GM23248 (cell line): Measurements from ENCODE around the gene GABPB1. TPM values are rescaled to one million over a fixed set of nuclear protein-coding genes. Genes with fewer than 3 reads are reported as not detected.
A peak's percentile ranks its signal among the peaks of the same experiment; 100 is the strongest.
"Not testable (repeated sequence)": the region's sequence is repeated elsewhere in the genome, so short reads cannot be mapped to it uniquely, and the experiment has no call there.

Experiments used
- DNase-seq: peaks from one replicate; pipeline ENCODE4 v3.0.0-alpha.2; 2015
- H2AFZ ChIP-seq: fragments of 200-600 bp; sonication (generic); 2 replicates; pipeline ENCODE4 v1.6.1; 2016; ENCODE audit warnings: antibody characterized with exemption
- H3F3A ChIP-seq: fragments of 200-600 bp; sonication (generic); 2 replicates; pipeline ENCODE4 v1.6.1; 2016; ENCODE audit warnings: mild to moderate bottlenecking, antibody characterized with exemption, mixed run types; ENCODE audit not compliant: insufficient read depth
- H3K27ac ChIP-seq: fragments of 200-600 bp; sonication (generic); 2 replicates; pipeline ENCODE4 v1.5.1; 2016; ENCODE audit warnings: mild to moderate bottlenecking
- H3K27me3 ChIP-seq: fragments of 200-600 bp; sonication (generic); replicated peaks from 2 replicates; pipeline ENCODE4 v1.6.1; 2016; ENCODE audit warnings: mild to moderate bottlenecking; ENCODE audit not compliant: insufficient read depth
- H3K36me3 ChIP-seq: fragments of 200-600 bp; sonication (generic); 2 replicates; pipeline ENCODE4 v1.6.1; 2016; ENCODE audit warnings: low read depth, mild to moderate bottlenecking
- H3K4me1 ChIP-seq: fragments of 200-600 bp; sonication (generic); 2 replicates; pipeline ENCODE4 v1.6.1; 2016; ENCODE audit warnings: mild to moderate bottlenecking; ENCODE audit not compliant: insufficient read depth
- H3K4me2 ChIP-seq: fragments of 200-600 bp; sonication (generic); one replicate; pipeline ENCODE4 v1.6.1; 2016; ENCODE audit warnings: mild to moderate bottlenecking; ENCODE audit not compliant: unreplicated experiment
- H3K4me3 ChIP-seq: fragments of 200-600 bp; sonication (generic); 2 replicates; pipeline ENCODE4 v1.5.1; 2016; ENCODE audit warnings: mild to moderate bottlenecking
- H3K79me2 ChIP-seq: fragments of 200-600 bp; sonication (generic); 2 replicates; pipeline ENCODE4 v1.6.1; 2016; ENCODE audit warnings: mild to moderate bottlenecking; ENCODE audit not compliant: insufficient read depth
- H3K9ac ChIP-seq: fragments of 200-600 bp; sonication (generic); 2 replicates; pipeline ENCODE4 v1.6.1; 2016; ENCODE audit warnings: mild to moderate bottlenecking
- H3K9me2 ChIP-seq: fragments of 200-600 bp; sonication (generic); 2 replicates; pipeline ENCODE4 v1.6.1; 2016; ENCODE audit warnings: mixed run types, mild to moderate bottlenecking, moderate library complexity; ENCODE audit not compliant: insufficient read depth
- H3K9me3 ChIP-seq: fragments of 200-600 bp; sonication (generic); one replicate; pipeline ENCODE4 v1.6.1; 2017; ENCODE audit warnings: low read depth
- H4K20me1 ChIP-seq: fragments of 200-600 bp; sonication (generic); 2 replicates; pipeline ENCODE4 v1.6.0; 2016; ENCODE audit not compliant: insufficient read depth
- EZH2 ChIP-seq: fragments of 200-600 bp; sonication (generic); IDR thresholded peaks from 2 replicates; pipeline ENCODE4 v1.6.1; 2018; ENCODE audit warnings: antibody characterized with exemption, mild to moderate bottlenecking; ENCODE audit not compliant: insufficient read depth, poor library complexity, severe bottlenecking
- EZH2phosphoT487 ChIP-seq: fragments of 200-600 bp; sonication (generic); IDR thresholded peaks from 2 replicates; pipeline ENCODE4 v1.6.1; 2018; ENCODE audit warnings: antibody characterized with exemption, moderate library complexity, mild to moderate bottlenecking, low read depth; ENCODE audit not compliant: insufficient read depth
- WGBS, 2 experiments: methylation state at CpG; one replicate each; pipeline ENCODE4 v1.1.6; 2015 to 2017; ENCODE audit warnings: low lambda C conversion rate in 2 of 2, low coverage in 1 of 2; ENCODE audit errors: missing lambda C conversion rate in 2 of 2; 5-methylcytosine and 5-hydroxymethylcytosine counted together
- in situ Hi-C: fragments of 300-500 bp; cut with MboI; formaldehyde crosslinking; loops from 2 replicates; pipeline ENCODE4 v1.15.0; 2020
- polyA plus RNA-seq: library from polyadenylated mRNA; unstranded; fragments of >200 nt; fragmentation: Nextera tagmentation; extraction: Ambion mirVana; gene quantifications from 2 replicates; pipeline ENCODE4 v1.2.1, GENCODE V29; 2016
- total RNA-seq: library from RNA; depleted of rRNA; stranded (reverse); fragments of >200 nt; shearing (Covaris generic); gene quantifications from 2 replicates; pipeline ENCODE4 v1.2.3, GENCODE V29; 2014; rRNA removed

The GABPB1 gene
- total RNA-seq: 24.8 and 32.6 TPM in 2 replicates
- polyA plus RNA-seq: 22.8 and 25.7 TPM in 2 replicates

DNA sequence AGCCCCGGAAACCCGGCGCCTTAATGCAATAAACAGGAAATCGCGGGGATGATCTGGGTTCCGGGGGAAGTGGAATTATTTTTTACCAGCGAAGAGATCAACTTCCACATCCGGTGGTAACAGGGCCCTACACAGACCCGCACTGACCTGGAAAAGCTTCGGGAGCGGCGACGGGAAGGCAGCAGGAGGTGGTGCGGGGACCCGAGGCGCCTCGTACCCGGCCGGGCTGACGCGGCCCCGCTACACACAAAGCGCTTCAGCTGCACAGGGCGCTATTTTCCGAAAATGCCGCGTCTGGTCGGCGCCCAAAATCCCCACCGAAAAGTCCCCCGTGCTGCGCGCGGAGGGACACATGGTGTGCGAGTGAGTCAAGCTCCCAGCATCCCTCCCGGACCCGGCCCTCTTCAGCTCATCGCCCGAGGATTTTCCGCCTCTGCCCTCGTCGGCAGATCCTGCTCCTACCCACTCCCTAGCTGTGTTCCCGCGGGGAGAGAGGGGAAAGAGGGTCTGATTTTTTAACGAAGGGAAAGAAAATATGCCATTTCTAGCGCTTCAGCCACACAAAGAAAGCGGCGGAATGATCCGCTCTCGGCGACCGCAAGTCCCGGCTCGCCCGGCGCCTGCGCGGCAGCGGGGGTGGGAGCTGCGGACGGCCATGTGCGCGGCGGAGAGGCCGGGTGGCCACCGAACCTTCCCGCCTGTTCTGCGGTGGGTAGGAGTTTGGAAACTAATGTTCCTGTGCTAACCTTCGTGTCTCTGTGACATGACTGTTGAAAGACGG, at the start of gene GABPB1:
Gene GABPB1, minus strand, starts transcription at position 361 of the 781 bp plus-strand sequence. CDS start 45,400 bp downstream, outside the sequence.
- peak; percentile 96 for DNase-seq
- no peaks in the 10 kb centered on the region for H3K9me2 ChIP-seq
- peak within 1 kb of the TSS; percentile 68 for H2AFZ ChIP-seq
- peaks cover 5% of the 10 kb centered on the region for H3K36me3 ChIP-seq
- H3K9ac ChIP-seq: peak within 1 kb of the TSS; percentile 98
- H3K9me3 ChIP-seq: no peaks in the 10 kb centered on the region
- peaks cover 94% of the 10 kb centered on the region for H3K79me2 ChIP-seq
- in situ Hi-C loops: no loop called here
- no peaks in the 10 kb centered on the region for H3K27me3 ChIP-seq
- WGBS, 2 experiments: 0 to 1% methylated on average over 70 of the region's 70 CpGs
- H3K4me2 ChIP-seq: peak within 1 kb of the TSS; percentile 98
- peak within 1 kb of the TSS; percentile 99 for H3K27ac ChIP-seq
- peak within 1 kb of the TSS; percentile 89 for H3K4me3 ChIP-seq
- H3F3A ChIP-seq: peaks cover 14% of the 10 kb centered on the region
- H4K20me1 ChIP-seq: no peaks in the 10 kb centered on the region
- TF ChIP-seq EZH2phosphoT487: no peak
- no peak for TF ChIP-seq EZH2
- peaks cover 36% of the 10 kb centered on the region for H3K4me1 ChIP-seq

DNA sequence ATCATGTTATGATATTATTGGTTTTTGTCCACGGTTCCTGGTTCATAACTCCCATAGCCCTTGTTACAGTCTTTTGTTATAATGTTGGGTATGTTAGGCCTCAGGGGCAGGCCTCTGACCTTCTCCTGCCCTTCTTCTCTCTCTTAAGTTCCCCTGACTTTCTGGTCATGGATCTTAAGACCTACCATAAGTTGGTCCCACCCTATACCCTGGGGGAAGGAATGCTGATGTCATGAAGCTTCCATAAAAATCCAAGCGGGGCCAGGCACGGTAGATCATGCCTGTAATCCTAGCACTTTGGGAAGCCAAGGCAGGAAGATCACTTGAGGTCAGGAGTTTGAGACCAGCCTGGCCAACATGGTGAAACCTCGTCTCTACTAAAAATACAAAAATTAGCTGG, 36.6 kb upstream of the GABPB1 start:
- H3K36me3 ChIP-seq, H3K27me3 ChIP-seq, DNase-seq, H3K9me2 ChIP-seq, H4K20me1 ChIP-seq, H3K9ac ChIP-seq, H3K9me3 ChIP-seq, H3F3A ChIP-seq, H3K4me1 ChIP-seq, H3K79me2 ChIP-seq, H3K4me3 ChIP-seq, H3K27ac ChIP-seq, in situ Hi-C loops, H3K4me2 ChIP-seq: not testable (repeated sequence)
- peak overlapping the region; percentile 44 for H2AFZ ChIP-seq
- 53 to 54% methylated on average over 4 of the region's 4 CpGs for WGBS, 2 experiments

GRCh38 chr15:50390554-50391264, 35.7 kb upstream of the GABPB1 start:
- in situ Hi-C loops: no loop called here
- Histone ChIP-seq H3K36me3 (no peaks in the 10 kb centered on the region), H3K9me3 (no peaks in the 10 kb centered on the region), H3K27me3 (no peaks in the 10 kb centered on the region), H3K4me3 (no peak overlapping the region), H3K79me2 (no peaks in the 10 kb centered on the region), H3K4me2 (no peak overlapping the region), H3K9me2 (no peaks in the 10 kb centered on the region), H3F3A (peaks cover 7% of the 10 kb centered on the region; the same call in 1 of the 2 replicates), H3K27ac (no peak overlapping the region), H4K20me1 (no peaks in the 10 kb centered on the region), H3K4me1 (0 out of 2 replicates have a peak, but pooled peaks cover 4% of the 10 kb centered on the region), H3K9ac (no peak overlapping the region), H2AFZ (peak overlapping the region; percentile 44; the same call in 1 of the 2 replicates)
- peak; percentile 6 for DNase-seq
- WGBS, 2 experiments: 18 to 29% methylated on average over 4 of the region's 4 CpGs
- no peak for TF ChIP-seq EZH2phosphoT487
- no peak for TF ChIP-seq EZH2

GRCh38 chr15:50382408-50382807, 27.4 kb upstream of the GABPB1 start:
- H3K9me3 ChIP-seq, H3F3A ChIP-seq, H3K79me2 ChIP-seq, H4K20me1 ChIP-seq, H3K36me3 ChIP-seq, H3K9ac ChIP-seq, H3K27me3 ChIP-seq, H3K9me2 ChIP-seq, in situ Hi-C loops, DNase-seq, H3K27ac ChIP-seq, H3K4me1 ChIP-seq, H3K4me2 ChIP-seq, H2AFZ ChIP-seq, H3K4me3 ChIP-seq: not testable (repeated sequence)
- WGBS, 2 experiments: 82 to 86% methylated on average over 5 of the region's 5 CpGs
